HepG2 (cell line): ENCODE measurements around the gene GJB2. TPM values are rescaled to one million over a fixed set of nuclear protein-coding genes. Genes with fewer than 3 reads are reported as not detected.
A peak's percentile ranks its signal among the peaks of the same experiment; 100 is the strongest.

ENCODE experiments used
- ATAC-seq: fragments of 200-7000 bp; cut with Tn5 transposase; 3 replicates; pipeline ENCODE4 v1.9.1; 2020; ENCODE audit warnings: mild to moderate bottlenecking, moderate library complexity
- BruUV-seq: library from RNA; stranded (reverse); fragments of 400-500 nt; replicated peaks from 2 replicates; lab custom pipeline; 2021; lab: Mats Ljungman, UMichigan
- CTCF ChIA-PET: fragments of 300-600 bp; formaldehyde crosslinking; extraction: SDS; loops from one replicate; lab custom pipeline; 2021; ENCODE audit warnings: low total read pairs, inconsistent platforms, low intra/inter-chr PET ratio; lab: Yijun Ruan, JAX
- POLR2A ChIA-PET: fragments of 350-600 bp; sonication (Branson Sonifier 250); formaldehyde crosslinking; loops from one replicate; lab custom pipeline; 2020; ENCODE audit warnings: antibody characterized with exemption, inconsistent platforms; lab: Yijun Ruan, JAX
- DNase-seq: peaks from one replicate; pipeline ENCODE4 v3.0.0-alpha.2; 2015; ENCODE audit warnings: low spot score
- FAIRE-seq: peaks from 3 replicates; lab custom pipeline; 2011; peaks lifted over from hg19 to GRCh38; lab: Jason Lieb, UNC
- H2AFZ ChIP-seq: one replicate; pipeline ENCODE4 v1.6.1; 2011; ENCODE audit warnings: low read length, inconsistent platforms
- H3K27ac ChIP-seq: fragments of 300-600 bp; 3 replicates; pipeline ENCODE4 v1.8.0; 2011; ENCODE audit warnings: mixed run types, mild to moderate bottlenecking, mixed read lengths, low read length, inconsistent platforms; ENCODE audit not compliant: insufficient read depth; ENCODE audit errors: extremely low read length
- H3K27me3 ChIP-seq, 2 experiments: fragments of 200-600 bp in 1 of 2; 2 replicates in 1 of 2; 3 replicates in 1 of 2; pipeline versions ENCODE4 v1.6.0 to v1.8.0; 2011; ENCODE audit warnings: low read length in 2 of 2, mild to moderate bottlenecking in 2 of 2, moderate library complexity in 2 of 2, inconsistent platforms in 1 of 2; ENCODE audit not compliant: insufficient read depth in 2 of 2, control insufficient read depth in 1 of 2
- H3K36me3 ChIP-seq, 2 experiments: fragments of 200-600 bp in 1 of 2; replicated peaks in 1 of 2; 2 replicates in 1 of 2; 3 replicates in 1 of 2; pipeline versions ENCODE4 v1.5.1 to v1.8.0; 2011; ENCODE audit warnings: low read length in 2 of 2, inconsistent platforms in 1 of 2; ENCODE audit not compliant: insufficient read depth in 2 of 2, control insufficient read depth in 1 of 2
- H3K4me1 ChIP-seq: 2 replicates; pipeline ENCODE4 v1.5.1; 2012; ENCODE audit warnings: low read length, inconsistent platforms; ENCODE audit not compliant: insufficient read depth
- H3K4me2 ChIP-seq: 2 replicates; pipeline ENCODE4 v1.6.0; 2011; ENCODE audit warnings: low read depth, low read length, inconsistent platforms
- H3K4me3 ChIP-seq, 3 experiments: fragments of 200-600 bp in 1 of 3; sonication (generic), shearing (Covaris generic) in 1 of 3; replicated peaks in 1 of 3; 2 replicates each; pipeline ENCODE4 v1.5.1; 2011 to 2016; ENCODE audit warnings: low read length in 3 of 3, inconsistent platforms in 2 of 3, low read depth in 2 of 3, mild to moderate bottlenecking in 2 of 3, control low read depth in 1 of 3, mixed read lengths in 1 of 3; ENCODE audit not compliant: insufficient read depth in 1 of 3
- H3K79me2 ChIP-seq: one replicate; pipeline ENCODE4 v1.6.1; 2011; ENCODE audit warnings: low read length, inconsistent platforms; ENCODE audit not compliant: insufficient read depth
- H3K9ac ChIP-seq: 2 replicates; pipeline ENCODE4 v1.6.0; 2011; ENCODE audit warnings: mild to moderate bottlenecking, low read depth, low read length, inconsistent platforms; ENCODE audit not compliant: insufficient read depth
- H3K9me3 ChIP-seq: 2 replicates; pipeline ENCODE4 v1.5.1; 2012; ENCODE audit warnings: mild to moderate bottlenecking, low read length
- H4K20me1 ChIP-seq: 2 replicates; pipeline ENCODE4 v1.6.0; 2011; ENCODE audit warnings: inconsistent platforms, mild to moderate bottlenecking, low read length, moderate library complexity; ENCODE audit not compliant: insufficient read depth
- HDAC2 ChIP-seq: sonication (generic); formaldehyde crosslinking; IDR thresholded peaks from 2 replicates; pipeline ENCODE4 v1.4.0; 2020; ENCODE audit warnings: missing genetic modification reagents
- HMG20B ChIP-seq: conservative IDR thresholded peaks from 2 replicates; pipeline ENCODE4 v1.6.1; 2016; ENCODE audit warnings: missing genetic modification reagents, missing compliant biosample characterization
- NONO ChIP-seq, 2 experiments: fragments of 450-650 bp in 1 of 2; sonication (generic) in 1 of 2; formaldehyde crosslinking in 1 of 2; IDR thresholded peaks in 1 of 2; conservative IDR thresholded peaks in 1 of 2; 2 replicates each; pipeline versions ENCODE4 v1.6.1 to v1.8.0; 2017 to 2022; ENCODE audit warnings: mild to moderate bottlenecking in 1 of 2, missing genetic modification reagents in 1 of 2, moderate library complexity in 1 of 2
- RFX1 ChIP-seq: fragments of 450-650 bp; IDR thresholded peaks from 2 replicates; pipeline ENCODE4 v1.6.1; 2017
- RFX3 ChIP-seq: IDR thresholded peaks from 2 replicates; pipeline ENCODE4 v1.6.1; 2016; ENCODE audit warnings: missing biosample characterization, missing genetic modification reagents
- STAG1 ChIP-seq: sonication (generic); formaldehyde crosslinking; IDR thresholded peaks from 2 replicates; pipeline ENCODE4 v1.4.0; 2020; ENCODE audit warnings: missing genetic modification reagents
- ZNF256 ChIP-seq: sonication (generic); formaldehyde crosslinking; conservative IDR thresholded peaks from 2 replicates; pipeline ENCODE4 v1.4.0; 2020; ENCODE audit warnings: missing genetic modification reagents
- ZNF546 ChIP-seq: sonication (generic); formaldehyde crosslinking; conservative IDR thresholded peaks from 2 replicates; pipeline ENCODE4 v1.8.1; 2023; ENCODE audit warnings: mild to moderate bottlenecking, missing genetic modification reagents
- ZNF75D ChIP-seq: sonication (generic); formaldehyde crosslinking; IDR thresholded peaks from 2 replicates; pipeline ENCODE4 v1.8.1; 2023; ENCODE audit warnings: missing genetic modification reagents, mild to moderate bottlenecking, borderline replicate concordance
- ZNF768 ChIP-seq: sonication (generic); formaldehyde crosslinking; IDR thresholded peaks from 2 replicates; pipeline ENCODE4 v1.4.0; 2020; ENCODE audit warnings: missing genetic modification reagents
- WGBS: methylation state at CpG from one replicate; pipeline ENCODE4 v1.1.6; 2017; ENCODE audit warnings: low lambda C conversion rate; 5-methylcytosine and 5-hydroxymethylcytosine counted together
- in situ Hi-C: cut with HindIII; loops from 2 replicates; pipeline ENCODE4 v1.10.0; 2017; ENCODE audit warnings: low pct_unique_long_range_greater_than_20kb; ENCODE audit not compliant: extremely low pct_ligation_motif_present
- intact Hi-C: fragments of 100-400 bp; cut with micrococcal nuclease; formaldehyde crosslinking; loops from one replicate; pipeline ENCODE4 v1.10.0; 2022; ENCODE audit not compliant: unreplicated experiment
- polyA plus RNA-seq, 8 experiments: library from polyadenylated mRNA; depleted of rRNA in 3 of 8; stranded (reverse) in 7 of 8; unstranded in 1 of 8; fragments of >200 nt; fragmentation: Illumina TruSeq in 4 of 8; extraction: Trizol in 4 of 8; gene quantifications; 2 replicates each; pipeline versions ENCODE4 v1.2.1 to v1.2.3, GENCODE V29; 2011 to 2016; ENCODE audit warnings: low read depth in 4 of 8, missing spikeins in 1 of 8, mixed read lengths in 1 of 8; ENCODE audit not compliant: insufficient read depth in 1 of 8
- total RNA-seq, 5 experiments: library from RNA; depleted of rRNA; stranded (reverse); fragments of >200 nt; fragmentation: Illumina TruSeq; extraction: Trizol; gene quantifications; 2 replicates each; pipeline ENCODE4 v1.2.3, GENCODE V29; 2016; ENCODE audit warnings: low read depth in 1 of 5
- TF ChIP-seq, protein P1 (sequence below): sonication (generic); formaldehyde crosslinking; conservative IDR thresholded peaks from 2 replicates; pipeline ENCODE4 v1.4.0; 2020; ENCODE audit warnings: missing genetic modification reagents
- TF ChIP-seq, protein P2 (sequence below): sonication (generic); IDR thresholded peaks from 2 replicates; pipeline ENCODE4 v1.6.1; 2016; ENCODE audit warnings: low read depth, borderline replicate concordance
- TF ChIP-seq, protein P3 (sequence below): sonication (generic); formaldehyde crosslinking; IDR thresholded peaks from 2 replicates; pipeline ENCODE4 v1.4.0; 2020; ENCODE audit warnings: missing genetic modification reagents
- TF ChIP-seq, protein P4 (sequence below): sonication (generic); formaldehyde crosslinking; IDR thresholded peaks from 2 replicates; pipeline ENCODE4 v1.9.0; 2021; ENCODE audit warnings: missing genetic modification reagents, mild to moderate bottlenecking, borderline replicate concordance

The GJB2 gene
- total and polyA plus RNA-seq, 2 of the 13 experiments (the other 11 are each of a cell fraction or from before 2014, with no cell fraction given), result 0.15 to 0.18 TPM

DNA sequence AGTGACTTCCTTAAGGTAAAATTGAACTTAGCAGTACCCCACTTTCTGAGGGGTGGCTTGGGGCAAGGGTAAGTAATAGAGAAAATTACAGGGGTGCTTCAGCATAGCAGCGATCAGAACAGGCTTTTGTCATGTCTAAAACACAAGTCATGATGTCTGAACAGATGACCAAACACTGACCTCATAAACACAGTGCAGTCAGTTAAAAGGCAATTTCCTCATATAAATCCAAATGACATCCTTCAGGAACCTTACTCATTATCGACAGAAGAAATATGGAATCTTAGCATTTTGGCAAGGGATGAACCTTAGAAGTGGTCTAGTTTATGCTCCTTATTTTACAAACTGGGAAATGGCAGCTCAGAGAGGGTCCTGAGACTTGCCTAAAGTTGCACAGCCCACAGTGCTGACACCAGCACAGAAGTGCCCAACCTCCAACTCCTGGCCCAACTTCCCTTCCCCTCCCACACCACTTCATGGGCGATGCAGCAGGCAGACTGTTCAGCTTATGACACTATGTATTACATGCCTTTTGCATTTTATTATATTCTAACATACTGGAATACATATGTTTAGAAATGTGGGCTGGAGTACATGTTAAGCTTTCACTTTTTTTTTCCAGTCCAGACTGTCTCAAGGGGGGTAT lies 35.5 kb downstream of the GJB2 start:
- WGBS, result 3% methylated on average over 3 of the region's 3 CpGs
- POLR2A ChIA-PET, result no interaction called here
- in situ Hi-C loops, result no loop called here

DNA sequence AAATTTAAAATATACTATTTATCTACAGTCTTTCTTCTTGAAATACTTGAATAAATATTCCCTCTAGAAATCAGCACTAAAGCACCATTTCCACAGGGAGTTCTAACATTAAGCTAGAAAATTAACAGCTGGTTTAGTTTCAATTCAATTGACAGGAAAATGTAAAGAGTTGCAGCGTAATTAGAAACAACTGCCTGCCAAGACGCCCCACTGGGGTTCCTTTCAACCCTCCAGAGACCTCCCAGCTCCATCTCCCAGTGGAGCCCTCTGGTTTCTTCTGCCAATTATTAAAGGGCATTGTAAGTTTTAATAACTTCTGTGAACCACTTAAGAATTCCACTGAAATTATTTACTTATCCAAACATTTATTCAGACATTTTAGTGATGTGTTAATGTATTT lies 36.0 kb downstream of the GJB2 start:
- no TSS peak for BruUV-seq
- POLR2A ChIA-PET, result no interaction called here
- CTCF ChIA-PET, result no interaction called here
- no peaks in the 10 kb centered on the region for H3K79me2 ChIP-seq
- no peaks in the 10 kb centered on the region for H3K9me3 ChIP-seq
- H3K4me1 ChIP-seq, result peaks cover 12% of the 10 kb centered on the region
- no peak overlapping the region for H3K4me2 ChIP-seq
- intact Hi-C loops, result no loop called here
- DNase-seq (no peak), FAIRE-seq (no peak), ATAC-seq (no peak)
- whole genome bisulfite sequencing, result 39% methylated on average over 2 of the region's 2 CpGs
- H3K27ac ChIP-seq, result no peak overlapping the region
- no peaks in the 10 kb centered on the region for H4K20me1 ChIP-seq
- H3K9ac ChIP-seq, result no peak overlapping the region
- H3K36me3 ChIP-seq, result no peaks in the 10 kb centered on the region
- H2AFZ ChIP-seq, result no peak overlapping the region
- in situ Hi-C loops, result no loop called here
- H3K27me3 ChIP-seq, result peaks cover 0 to 21% of the 10 kb centered on the region in 2 experiments; a peak in 2 of 5 replicates
- H3K4me3 ChIP-seq, result no peak overlapping the region
- TF ChIP-seq, protein P1, sequence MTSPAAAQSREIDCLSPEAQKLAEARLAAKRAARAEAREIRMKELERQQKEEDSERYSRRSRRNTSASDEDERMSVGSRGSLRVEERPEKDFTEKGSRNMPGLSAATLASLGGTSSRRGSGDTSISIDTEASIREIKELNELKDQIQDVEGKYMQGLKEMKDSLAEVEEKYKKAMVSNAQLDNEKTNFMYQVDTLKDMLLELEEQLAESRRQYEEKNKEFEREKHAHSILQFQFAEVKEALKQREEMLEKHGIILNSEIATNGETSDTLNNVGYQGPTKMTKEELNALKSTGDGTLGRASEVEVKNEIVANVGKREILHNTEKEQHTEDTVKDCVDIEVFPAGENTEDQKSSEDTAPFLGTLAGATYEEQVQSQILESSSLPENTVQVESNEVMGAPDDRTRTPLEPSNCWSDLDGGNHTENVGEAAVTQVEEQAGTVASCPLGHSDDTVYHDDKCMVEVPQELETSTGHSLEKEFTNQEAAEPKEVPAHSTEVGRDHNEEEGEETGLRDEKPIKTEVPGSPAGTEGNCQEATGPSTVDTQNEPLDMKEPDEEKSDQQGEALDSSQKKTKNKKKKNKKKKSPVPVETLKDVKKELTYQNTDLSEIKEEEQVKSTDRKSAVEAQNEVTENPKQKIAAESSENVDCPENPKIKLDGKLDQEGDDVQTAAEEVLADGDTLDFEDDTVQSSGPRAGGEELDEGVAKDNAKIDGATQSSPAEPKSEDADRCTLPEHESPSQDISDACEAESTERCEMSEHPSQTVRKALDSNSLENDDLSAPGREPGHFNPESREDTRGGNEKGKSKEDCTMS (CRISPR knock-in tag), result no peak
- TF ChIP-seq NONO (IDR thresholded peaks at IDR 0.05) (no peak), NONO (CRISPR knock-in tag; conservative IDR thresholded peaks at IDR 0.05) (no peak), RFX3 (CRISPR knock-in tag) (no peak), STAG1 (CRISPR knock-in tag) (no peak), ZNF75D (no peak), HMG20B (CRISPR knock-in tag) (no peak), ZNF546 (CRISPR knock-in tag) (no peak), RFX1 (no peak), ZNF256 (CRISPR knock-in tag) (no peak)
- TF ChIP-seq, protein P2, sequence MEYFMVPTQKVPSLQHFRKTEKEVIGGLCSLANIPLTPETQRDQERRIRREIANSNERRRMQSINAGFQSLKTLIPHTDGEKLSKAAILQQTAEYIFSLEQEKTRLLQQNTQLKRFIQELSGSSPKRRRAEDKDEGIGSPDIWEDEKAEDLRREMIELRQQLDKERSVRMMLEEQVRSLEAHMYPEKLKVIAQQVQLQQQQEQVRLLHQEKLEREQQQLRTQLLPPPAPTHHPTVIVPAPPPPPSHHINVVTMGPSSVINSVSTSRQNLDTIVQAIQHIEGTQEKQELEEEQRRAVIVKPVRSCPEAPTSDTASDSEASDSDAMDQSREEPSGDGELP, result no peak
- TF ChIP-seq, protein P3, sequence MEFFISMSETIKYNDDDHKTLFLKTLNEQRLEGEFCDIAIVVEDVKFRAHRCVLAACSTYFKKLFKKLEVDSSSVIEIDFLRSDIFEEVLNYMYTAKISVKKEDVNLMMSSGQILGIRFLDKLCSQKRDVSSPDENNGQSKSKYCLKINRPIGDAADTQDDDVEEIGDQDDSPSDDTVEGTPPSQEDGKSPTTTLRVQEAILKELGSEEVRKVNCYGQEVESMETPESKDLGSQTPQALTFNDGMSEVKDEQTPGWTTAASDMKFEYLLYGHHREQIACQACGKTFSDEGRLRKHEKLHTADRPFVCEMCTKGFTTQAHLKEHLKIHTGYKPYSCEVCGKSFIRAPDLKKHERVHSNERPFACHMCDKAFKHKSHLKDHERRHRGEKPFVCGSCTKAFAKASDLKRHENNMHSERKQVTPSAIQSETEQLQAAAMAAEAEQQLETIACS, result no peak
- TF ChIP-seq, protein P4, sequence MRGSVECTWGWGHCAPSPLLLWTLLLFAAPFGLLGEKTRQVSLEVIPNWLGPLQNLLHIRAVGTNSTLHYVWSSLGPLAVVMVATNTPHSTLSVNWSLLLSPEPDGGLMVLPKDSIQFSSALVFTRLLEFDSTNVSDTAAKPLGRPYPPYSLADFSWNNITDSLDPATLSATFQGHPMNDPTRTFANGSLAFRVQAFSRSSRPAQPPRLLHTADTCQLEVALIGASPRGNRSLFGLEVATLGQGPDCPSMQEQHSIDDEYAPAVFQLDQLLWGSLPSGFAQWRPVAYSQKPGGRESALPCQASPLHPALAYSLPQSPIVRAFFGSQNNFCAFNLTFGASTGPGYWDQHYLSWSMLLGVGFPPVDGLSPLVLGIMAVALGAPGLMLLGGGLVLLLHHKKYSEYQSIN (CRISPR knock-in tag), result no peak

More for the DNA sequence above, 35.5 kb downstream of the GJB2 start:
- Histone ChIP-seq H3K79me2 (no peaks in the 10 kb centered on the region), H3K27ac (no peak overlapping the region), H4K20me1 (no peaks in the 10 kb centered on the region), H3K9ac (no peak overlapping the region), H3K4me2 (no peak overlapping the region), H2AFZ (no peak overlapping the region), H3K27me3 (peaks cover 0 to 18% of the 10 kb centered on the region in 2 experiments; a peak in 2 of 5 replicates), H3K4me1 (peaks cover 12% of the 10 kb centered on the region), H3K36me3 (no peaks in the 10 kb centered on the region), H3K9me3 (no peaks in the 10 kb centered on the region), H3K4me3 (no peak overlapping the region)
- DNase-seq (no peak), FAIRE-seq (no peak), ATAC-seq (no peak)
- intact Hi-C loops, result no loop called here
- CTCF ChIA-PET, result no interaction called here
- BruUV-seq, result no TSS peak
- peak; percentile 68 for TF ChIP-seq ZNF768 (CRISPR knock-in tag)
- TF ChIP-seq HDAC2, result no peak
